ENCODE results near the gene EDN1. TPM values are rescaled to one million over a fixed set of nuclear protein-coding genes. Genes with fewer than 3 reads are reported as not detected.

EDN1 gene
- total RNA-seq, 4 donors from 2014 or later, result 5.4 to 29.1 (median 23.0) TPM

GRCh38 chr6:12245763-12246718 is 44.1 kb upstream of the EDN1 start:
- no peaks in the 10 kb centered on the region for H3K9me3 ChIP-seq
- TF ChIP-seq POLR2A (IDR thresholded peaks at IDR 0.05; ENCODE audit: low read depth) (no peak), EP300 (IDR thresholded peaks at IDR 0.05) (no peak), CTCF (IDR thresholded peaks at IDR 0.05) (no peak), POLR2AphosphoS5 (IDR thresholded peaks at IDR 0.05) (no peak)
- 69% methylated on average over 6 of the region's 6 CpGs for WGBS
- H3K27ac ChIP-seq (replicated peaks in 1 of 4), result no peak overlapping the region
- H3K4me3 ChIP-seq, result no peak overlapping the region
- no peaks in the 10 kb centered on the region for H3K4me1 ChIP-seq
- H3K36me3 ChIP-seq, result no peaks in the 10 kb centered on the region
- DNase-seq (ENCODE audit: extremely low spot score), result no peak
- no peaks in the 10 kb centered on the region for H3K27me3 ChIP-seq
- intact Hi-C loops (cut with DNase I), result no loop called here

GRCh38 chr6:12246900-12247299 is 43.3 kb upstream of the EDN1 start:
- no peaks in the 10 kb centered on the region for H3K9me3 ChIP-seq
- TF ChIP-seq POLR2AphosphoS5 (IDR thresholded peaks at IDR 0.05) (no peak), POLR2A (IDR thresholded peaks at IDR 0.05; ENCODE audit: low read depth) (no peak), EP300 (IDR thresholded peaks at IDR 0.05) (no peak)
- no peak overlapping the region for H3K4me3 ChIP-seq
- no peaks in the 10 kb centered on the region for H3K4me1 ChIP-seq
- intact Hi-C loops (cut with DNase I), result no loop called here
- H3K27ac ChIP-seq (replicated peaks in 1 of 4), result no peak overlapping the region
- no peaks in the 10 kb centered on the region for H3K27me3 ChIP-seq
- 95% methylated on average over 2 of the region's 2 CpGs for WGBS
- DNase-seq (ENCODE audit: extremely low spot score), result no peak
- no peaks in the 10 kb centered on the region for H3K36me3 ChIP-seq

- no peaks in the 10 kb centered on the region for H3K27me3 ChIP-seq
- DNase-seq (ENCODE audit: extremely low spot score), result no peak
- H3K4me1 ChIP-seq, result no peaks in the 10 kb centered on the region
- intact Hi-C loops (cut with DNase I), result no loop called here
- no peaks in the 10 kb centered on the region for H3K9me3 ChIP-seq
- H3K27ac ChIP-seq (replicated peaks in 1 of 4), result no peak overlapping the region
- H3K36me3 ChIP-seq, result no peaks in the 10 kb centered on the region
- TF ChIP-seq POLR2AphosphoS5 (IDR thresholded peaks at IDR 0.05) (no peak), EP300 (IDR thresholded peaks at IDR 0.05) (no peak), CTCF (IDR thresholded peaks at IDR 0.05) (no peak), POLR2A (IDR thresholded peaks at IDR 0.05; ENCODE audit: low read depth) (no peak)
- no peak overlapping the region for H3K4me3 ChIP-seq
- WGBS, result 86% methylated on average over 4 of the region's 4 CpGs
Measured at GRCh38 chr6:12249541-12250382, 40.4 kb upstream of the EDN1 start.

GRCh38 chr6:12250383-12250770 is 39.8 kb upstream of the EDN1 start:
- intact Hi-C loops (cut with DNase I), result no loop called here
- Histone ChIP-seq H3K27me3 (no peaks in the 10 kb centered on the region), H3K36me3 (no peaks in the 10 kb centered on the region), H3K27ac (replicated peaks in 1 of 4) (no peak overlapping the region), H3K4me3 (no peak overlapping the region), H3K4me1 (no peaks in the 10 kb centered on the region), H3K9me3 (no peaks in the 10 kb centered on the region)
- DNase-seq (ENCODE audit: extremely low spot score), result no peak
- TF ChIP-seq CTCF (IDR thresholded peaks at IDR 0.05) (no peak), POLR2A (IDR thresholded peaks at IDR 0.05; ENCODE audit: low read depth) (no peak), EP300 (IDR thresholded peaks at IDR 0.05) (no peak), POLR2AphosphoS5 (IDR thresholded peaks at IDR 0.05) (no peak)
- WGBS, result 100% methylated on average over 1 of the region's 1 CpG

- no peaks in the 10 kb centered on the region for H3K9me3 ChIP-seq
- TF ChIP-seq POLR2AphosphoS5 (IDR thresholded peaks at IDR 0.05) (no peak), EP300 (IDR thresholded peaks at IDR 0.05) (no peak), CTCF (IDR thresholded peaks at IDR 0.05) (no peak), POLR2A (IDR thresholded peaks at IDR 0.05; ENCODE audit: low read depth) (no peak)
- DNase-seq (ENCODE audit: extremely low spot score), result no peak
- no peaks in the 10 kb centered on the region for H3K27me3 ChIP-seq
- no peaks in the 10 kb centered on the region for H3K4me1 ChIP-seq
- no peaks in the 10 kb centered on the region for H3K36me3 ChIP-seq
- H3K27ac ChIP-seq (replicated peaks in 1 of 4), result no peak overlapping the region
- H3K4me3 ChIP-seq, result no peak overlapping the region
- intact Hi-C loops (cut with DNase I), result no loop called here
- WGBS, result 85% methylated on average over 5 of the region's 5 CpGs
Measured at GRCh38 chr6:12254210-12254609, 36.0 kb upstream of the EDN1 start.

Measured in esophagus muscularis mucosa (tissue), 4 donors.